NAMALWA (cell line): ENCODE data around the gene PRAC2.
A peak's percentile ranks its signal among the peaks of the same experiment; 100 is the strongest.
"Not testable (repeated sequence)": the region's sequence is repeated elsewhere in the genome, so short reads cannot be mapped to it uniquely, and the experiment has no call there.

Experiments
- DNase-seq: peaks from one replicate; pipeline ENCODE4 v3.0.0-alpha.2; 2015; ENCODE audit warnings: low spot score

The PRAC2 gene

GRCh38 chr17:48722915-48723422 lies at the start of gene PRAC2:
Gene PRAC2, plus strand, starts transcription at chr17:48723185. Its CDS starts 1,226 bp downstream, at chr17:48724411.
- no peak for DNase-seq

GRCh38 chr17:48676963-48677558 lies 45.9 kb upstream of the PRAC2 start:
- no peak for DNase-seq

DNA sequence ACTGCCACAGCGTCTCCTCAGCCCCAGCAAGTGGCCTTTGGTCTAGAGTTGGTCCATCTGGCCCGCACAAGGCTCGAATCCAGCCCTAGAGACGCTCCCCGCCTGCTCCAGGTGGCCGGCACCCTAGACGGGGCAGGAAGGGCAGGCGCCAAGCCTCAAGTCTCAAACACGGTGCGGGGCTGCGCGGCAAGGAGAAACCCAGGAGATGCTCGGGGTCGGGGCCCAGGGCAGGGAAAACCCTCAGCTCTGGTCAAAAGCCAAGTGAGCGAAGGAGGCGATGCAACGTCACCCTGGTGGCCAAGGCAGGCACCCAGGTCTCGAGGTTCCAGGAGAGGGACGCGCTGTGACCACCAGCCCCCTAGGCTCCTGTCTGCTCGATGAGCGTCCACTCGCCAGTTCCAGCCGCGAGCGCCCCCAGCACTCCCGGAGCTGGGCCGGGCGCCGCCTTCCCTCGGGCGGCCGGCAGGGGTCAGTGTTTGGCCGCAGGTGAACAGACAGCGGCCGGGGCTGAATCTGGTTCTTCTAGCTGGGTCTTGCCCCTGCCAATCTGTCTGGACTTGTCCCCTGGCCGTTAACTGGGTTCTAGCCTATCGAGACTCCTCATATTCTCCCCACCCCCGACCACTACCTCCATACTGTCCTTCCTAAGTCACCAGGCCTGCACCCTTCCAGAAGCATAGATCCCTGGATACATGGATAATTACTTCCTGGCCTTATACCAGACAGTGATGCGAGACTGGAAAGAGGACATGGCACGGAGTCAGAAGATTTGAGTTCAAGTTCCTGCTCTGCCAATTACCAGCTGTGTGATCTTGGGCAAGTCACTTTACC lies 44.6 kb upstream of the PRAC2 start:
- DNase-seq, result peak; percentile 74

DNA sequence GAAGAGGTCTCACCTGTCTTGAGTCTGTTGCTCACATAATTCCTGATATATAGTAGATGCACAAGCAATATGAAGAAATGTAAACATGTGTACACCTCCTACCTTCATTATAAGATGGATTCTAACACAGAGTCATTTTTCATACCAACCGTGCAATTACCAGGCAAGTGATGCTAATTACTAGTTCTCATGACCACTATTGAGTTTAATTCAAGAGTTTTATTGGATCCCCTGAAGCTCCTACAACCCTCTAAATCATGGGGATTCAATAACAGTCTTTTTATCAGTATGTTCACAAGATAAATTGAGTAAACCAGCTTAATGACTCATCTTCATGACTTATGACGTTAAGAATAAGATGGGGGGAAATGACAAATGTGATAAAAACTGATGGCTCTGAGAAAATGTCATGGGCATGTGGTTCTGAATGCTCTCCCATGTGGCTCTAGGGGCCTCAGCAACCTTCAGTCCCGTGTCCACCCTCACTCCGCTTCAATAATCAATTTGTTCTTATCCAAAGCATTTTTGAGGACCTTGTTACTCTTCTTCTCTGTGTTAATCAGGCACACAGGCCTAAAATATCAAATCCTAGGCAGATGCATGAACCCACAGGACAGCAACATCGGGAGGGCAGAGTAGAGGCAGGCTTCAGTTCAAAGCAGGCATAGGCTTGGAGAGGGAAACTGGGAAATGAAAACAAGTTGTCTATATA lies 43.4 kb upstream of the PRAC2 start:
- no peak for DNase-seq

GRCh38 chr17:48681609-48682008 lies 41.4 kb upstream of the PRAC2 start:
- no peak for DNase-seq

GRCh38 chr17:48690655-48691054 lies 32.3 kb upstream of the PRAC2 start:
- DNase-seq, result no peak

DNA sequence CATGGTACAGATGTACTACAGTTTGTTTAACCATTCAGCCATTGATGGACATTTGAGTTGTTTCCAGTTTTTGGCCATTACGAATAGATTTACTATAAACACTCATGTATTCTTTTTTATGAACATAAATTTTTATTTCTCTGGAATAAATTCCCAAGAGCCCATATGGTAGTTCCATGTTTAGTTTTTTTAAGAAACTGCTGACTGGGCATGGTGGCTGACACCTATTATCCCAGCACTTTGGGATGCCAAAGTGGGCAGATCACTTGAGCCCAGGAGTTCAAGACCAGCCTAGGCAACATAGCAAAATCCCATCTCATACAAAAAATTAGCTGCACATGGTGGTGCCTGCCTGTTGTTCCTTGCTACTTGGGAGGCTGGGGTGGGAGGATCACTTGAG lies 30.9 kb upstream of the PRAC2 start:
- no peak for DNase-seq

DNA sequence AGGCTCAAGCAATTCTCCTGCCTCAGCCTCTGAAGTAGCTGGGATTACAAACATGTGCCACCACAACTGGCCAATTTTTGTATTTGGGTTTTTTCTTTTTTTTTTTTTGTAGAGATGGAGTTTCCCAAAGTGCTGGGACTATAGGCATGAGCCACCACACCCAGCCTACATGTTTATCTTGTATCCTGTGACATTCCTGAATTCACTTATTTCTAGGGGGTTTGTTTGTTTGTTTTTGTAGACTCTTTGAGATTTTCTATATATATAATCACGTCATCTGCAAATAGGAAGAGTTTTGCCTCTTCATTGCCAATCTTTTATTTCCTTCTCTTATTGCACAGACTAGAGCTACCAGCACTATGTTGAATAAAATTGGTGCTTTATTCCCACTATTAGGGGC lies 29.8 kb upstream of the PRAC2 start:
- no peak for DNase-seq

DNA sequence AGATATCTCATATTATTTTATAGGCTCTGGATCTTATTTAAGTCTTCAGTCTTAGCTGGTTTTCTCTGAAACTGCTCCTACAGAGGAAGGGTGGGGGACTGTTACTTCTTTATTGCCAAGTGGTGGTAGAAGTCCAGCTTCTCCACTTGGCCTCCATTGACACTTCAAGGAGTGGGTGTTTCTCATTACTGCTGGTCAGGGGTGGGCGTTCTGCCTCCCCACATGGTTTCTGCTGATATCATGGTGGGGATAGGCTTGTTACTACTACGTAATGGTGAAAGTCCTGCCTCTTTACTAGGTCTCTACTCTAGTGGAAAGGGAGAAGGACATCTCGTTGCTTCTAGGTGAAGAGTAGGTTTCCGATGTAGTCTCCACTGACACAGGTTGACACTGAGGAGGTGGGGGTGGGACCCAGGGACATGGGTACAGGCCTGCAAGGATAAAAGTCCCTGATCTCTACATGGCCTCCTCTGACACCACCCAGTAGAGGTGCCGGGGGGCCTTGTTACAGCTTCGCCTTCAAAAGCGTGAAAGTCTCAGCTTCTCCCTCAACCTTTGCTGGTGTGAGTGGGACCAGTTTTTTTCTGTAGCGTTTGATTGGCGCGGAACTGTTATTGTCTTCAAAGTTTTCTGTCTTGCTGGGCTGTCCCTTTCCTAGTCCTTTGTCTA lies 21.0 kb upstream of the PRAC2 start:
- DNase-seq, result no peak

DNA sequence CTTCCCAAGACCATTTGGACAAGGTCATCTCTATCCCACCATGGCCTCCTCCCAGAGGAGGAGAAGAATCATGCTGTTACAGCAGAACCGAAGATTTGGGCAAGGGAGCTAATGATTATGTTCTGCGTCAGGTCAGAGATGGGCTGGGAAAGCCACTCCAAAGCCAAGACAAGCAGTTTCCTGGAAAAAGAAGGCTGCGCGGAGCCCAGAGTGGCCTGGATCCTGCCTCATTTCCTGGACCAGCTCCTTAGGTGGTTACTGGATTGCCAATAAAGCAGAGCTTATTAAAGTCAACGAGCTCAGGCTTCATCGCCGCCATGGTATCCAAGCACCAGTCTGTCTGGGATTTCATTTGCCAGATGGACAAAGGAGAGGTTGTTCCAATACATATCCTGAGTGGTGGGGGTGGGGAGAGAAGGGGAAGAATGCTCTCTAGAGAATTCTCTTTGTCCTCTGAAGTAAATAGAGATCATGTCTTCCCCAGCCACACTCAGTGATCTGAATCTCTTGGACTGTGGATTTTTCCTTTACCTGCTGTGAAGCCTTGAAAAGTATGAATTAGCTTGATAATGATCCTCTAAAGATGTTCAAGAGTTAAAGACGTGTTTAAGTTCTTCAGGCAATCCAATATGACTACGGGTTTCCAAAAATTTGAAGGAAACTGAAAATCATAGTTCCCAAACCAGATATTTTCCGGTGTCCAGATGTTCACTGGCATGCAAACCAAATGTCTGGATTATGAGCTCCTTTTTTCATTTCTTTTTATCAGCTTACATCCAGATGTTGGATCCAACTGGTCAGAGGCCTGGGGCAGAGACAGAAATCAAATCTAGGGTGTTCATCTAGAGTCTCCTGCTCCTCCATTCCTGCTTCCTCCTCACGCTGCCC lies 18.4 kb upstream of the PRAC2 start:
- no peak for DNase-seq

DNA sequence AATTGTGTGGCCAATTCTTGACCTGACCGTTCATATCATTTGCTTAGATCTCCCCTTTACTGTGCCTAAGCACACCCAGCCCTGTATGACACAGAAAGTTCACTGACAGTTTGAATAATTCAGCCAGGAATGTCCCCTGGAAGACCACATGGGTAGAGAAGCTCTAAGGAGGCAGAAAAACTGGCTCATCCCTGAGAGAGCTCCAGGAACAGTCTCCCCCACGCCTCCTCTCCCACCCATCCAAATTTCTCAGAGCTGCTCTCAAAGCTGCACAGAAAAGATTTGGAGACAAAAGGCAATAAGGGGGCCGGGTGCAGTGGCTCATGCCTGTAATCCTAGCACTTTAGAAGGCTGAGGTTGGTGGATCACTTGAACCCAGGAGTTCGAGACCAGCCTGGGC lies 11.9 kb upstream of the PRAC2 start:
- DNase-seq, result no peak

DNA sequence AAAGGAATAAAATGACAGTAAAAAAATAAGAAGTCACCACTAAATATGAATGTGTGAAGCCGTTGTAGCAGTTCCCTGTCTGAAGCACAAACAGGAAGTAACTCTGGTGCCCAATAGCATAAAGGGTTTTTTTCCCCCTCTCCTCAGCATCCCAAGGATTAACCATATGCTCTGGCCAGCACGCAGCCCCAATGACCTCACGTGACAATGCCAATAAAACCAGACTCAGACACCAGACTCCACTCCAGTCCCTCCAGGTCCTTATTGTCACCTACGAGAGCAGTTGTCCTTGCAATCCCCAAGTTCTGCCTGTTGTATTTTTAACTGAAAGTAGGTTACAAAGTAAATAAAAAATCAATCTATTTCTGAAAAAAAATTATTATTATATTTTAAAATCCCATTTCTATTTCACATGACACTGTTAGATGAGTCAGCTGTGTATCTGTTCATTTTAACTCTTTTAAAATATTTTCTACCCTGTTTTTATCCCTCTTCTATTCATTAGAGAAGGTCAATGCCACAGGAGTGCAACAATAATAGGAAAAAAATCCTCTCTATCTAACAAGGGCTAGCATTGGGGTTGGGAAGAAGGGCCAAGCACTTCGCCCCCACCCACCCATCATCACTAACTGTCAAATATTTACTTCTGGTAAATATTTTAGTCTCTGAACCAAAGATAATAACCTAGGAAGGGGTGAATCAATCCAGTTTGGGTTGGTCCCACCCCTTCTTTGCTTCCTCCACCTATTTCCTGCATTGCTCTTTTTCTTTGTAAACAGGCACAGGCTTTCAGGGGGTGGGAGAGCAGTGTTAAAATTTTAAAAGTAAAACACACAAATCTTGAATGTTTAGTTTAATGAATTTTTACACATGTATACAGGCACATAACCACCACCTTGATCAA lies 7.2 kb upstream of the PRAC2 start:
- DNase-seq, result no peak

GRCh38 chr17:48716549-48716948 lies 6.4 kb upstream of the PRAC2 start:
- not testable (repeated sequence) for DNase-seq

- DNase-seq, result no peak
These were observed 5.4 kb upstream of the PRAC2 start for GRCh38 chr17:48717367-48718226.

GRCh38 chr17:48718227-48718760 lies 4.7 kb upstream of the PRAC2 start:
- DNase-seq, result no peak

- DNase-seq, result no peak
These were observed 4.0 kb upstream of the PRAC2 start for GRCh38 chr17:48718761-48719641.

DNA sequence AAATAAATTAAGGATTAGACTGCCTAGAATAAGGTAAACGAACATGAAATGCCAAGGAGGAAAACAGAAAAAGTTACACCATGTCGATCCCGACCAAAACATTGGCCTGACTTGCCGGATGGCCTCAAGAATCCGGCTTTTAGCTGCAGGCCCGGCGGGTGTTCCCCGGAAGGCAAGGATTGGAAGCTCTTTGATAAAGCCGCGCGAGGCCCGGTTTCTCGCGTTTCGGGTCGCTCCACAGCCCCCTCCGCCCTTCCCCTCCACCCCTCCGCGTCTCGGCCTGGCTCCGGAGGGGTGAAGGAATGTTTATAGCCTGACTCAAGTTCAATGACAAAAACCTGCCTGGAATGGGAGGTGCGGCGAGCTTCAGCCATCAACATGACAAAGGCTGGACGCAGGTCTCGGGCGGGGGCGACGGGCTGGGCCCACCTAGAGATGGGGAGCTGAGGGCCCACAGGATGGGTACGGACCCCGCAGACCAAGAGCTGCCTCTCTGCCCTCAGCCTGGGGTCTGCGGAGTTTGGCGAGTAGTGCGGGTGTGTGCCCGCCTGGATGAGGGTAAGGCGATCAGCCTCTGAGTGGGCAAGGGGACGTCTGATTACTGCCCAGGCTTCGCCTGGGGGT lies 3.2 kb upstream of the PRAC2 start:
- no peak for DNase-seq
